Testis (tissue), 3 donors: ENCODE data around the gene ZC3H18. TPM values are rescaled to one million over a fixed set of nuclear protein-coding genes. Genes with fewer than 3 reads are reported as not detected.

Experiments
- DNase-seq: peaks from one replicate; pipeline ENCODE4 v3.0.0-alpha.2; 2019
- H3K27ac ChIP-seq, 2 donors: fragments of 200-600 bp; sonication (generic); one replicate each; pipeline ENCODE4 v1.5.1; 2019
- H3K27me3 ChIP-seq: fragments of 200-600 bp; sonication (generic); one replicate; pipeline ENCODE4 v1.5.1; 2019
- H3K36me3 ChIP-seq: fragments of 200-600 bp; sonication (generic); one replicate; pipeline ENCODE4 v1.5.1; 2017; ENCODE audit warnings: low read depth; ENCODE audit errors: missing control alignments
- H3K4me1 ChIP-seq: fragments of 200-600 bp; sonication (generic); one replicate; pipeline ENCODE4 v1.5.1; 2019
- H3K4me3 ChIP-seq, 2 donors: fragments of 200-600 bp; sonication (generic); one replicate each; pipeline ENCODE4 v1.5.1; 2017 to 2019
- H3K9me3 ChIP-seq: fragments of 200-600 bp; sonication (generic); one replicate; pipeline ENCODE4 v1.5.1; 2017
- POLR2A ChIP-seq: fragments of 450-650 bp; IDR thresholded peaks from one replicate; pipeline ENCODE4 v1.6.1; 2017; ENCODE audit warnings: antibody characterized with exemption, mild to moderate bottlenecking, moderate library complexity
- WGBS, 2 donors: methylation state at CpG; one replicate each; pipeline ENCODE4 v1.1.5; 2018; 5-methylcytosine and 5-hydroxymethylcytosine counted together
- intact Hi-C: fragments of 100-400 bp; cut with DNase I; formaldehyde crosslinking; loops from one replicate; pipeline ENCODE4 v1.15.1; 2023; ENCODE audit warnings: low total_unique reads
- polyA plus RNA-seq: library from polyadenylated mRNA; stranded (reverse); fragments of 350-450 nt; fragmentation: Illumina TruSeq; extraction: RNeasy Lipid Tissue Mini Kit (QIAGEN cat#74804); gene quantifications from one replicate; pipeline ENCODE4 v1.2.3, GENCODE V29; 2014; ENCODE audit warnings: low read depth, low replicate concordance; ENCODE audit not compliant: insufficient read depth
- total RNA-seq, 2 donors: library from RNA; depleted of rRNA; stranded (reverse); fragments of >200 nt; gene quantifications; one replicate each; pipeline ENCODE4 v1.2.3, GENCODE V29; 2016
- TF ChIP-seq, protein P1 (sequence below), 3 experiments: fragments of 450-650 bp in 2 of 3; fragments of 200-600 bp in 1 of 3; sonication (generic) in 1 of 3; IDR thresholded peaks; one replicate each; pipeline ENCODE4 v1.5.1; 2016 to 2019; ENCODE audit warnings: antibody characterized with exemption in 3 of 3, mild to moderate bottlenecking in 2 of 3, moderate library complexity in 1 of 3

The ZC3H18 gene
- total and polyA plus RNA-seq, 3 donors from 2014 or later, result 53.8 to 63.7 (median 59.6) TPM

DNA sequence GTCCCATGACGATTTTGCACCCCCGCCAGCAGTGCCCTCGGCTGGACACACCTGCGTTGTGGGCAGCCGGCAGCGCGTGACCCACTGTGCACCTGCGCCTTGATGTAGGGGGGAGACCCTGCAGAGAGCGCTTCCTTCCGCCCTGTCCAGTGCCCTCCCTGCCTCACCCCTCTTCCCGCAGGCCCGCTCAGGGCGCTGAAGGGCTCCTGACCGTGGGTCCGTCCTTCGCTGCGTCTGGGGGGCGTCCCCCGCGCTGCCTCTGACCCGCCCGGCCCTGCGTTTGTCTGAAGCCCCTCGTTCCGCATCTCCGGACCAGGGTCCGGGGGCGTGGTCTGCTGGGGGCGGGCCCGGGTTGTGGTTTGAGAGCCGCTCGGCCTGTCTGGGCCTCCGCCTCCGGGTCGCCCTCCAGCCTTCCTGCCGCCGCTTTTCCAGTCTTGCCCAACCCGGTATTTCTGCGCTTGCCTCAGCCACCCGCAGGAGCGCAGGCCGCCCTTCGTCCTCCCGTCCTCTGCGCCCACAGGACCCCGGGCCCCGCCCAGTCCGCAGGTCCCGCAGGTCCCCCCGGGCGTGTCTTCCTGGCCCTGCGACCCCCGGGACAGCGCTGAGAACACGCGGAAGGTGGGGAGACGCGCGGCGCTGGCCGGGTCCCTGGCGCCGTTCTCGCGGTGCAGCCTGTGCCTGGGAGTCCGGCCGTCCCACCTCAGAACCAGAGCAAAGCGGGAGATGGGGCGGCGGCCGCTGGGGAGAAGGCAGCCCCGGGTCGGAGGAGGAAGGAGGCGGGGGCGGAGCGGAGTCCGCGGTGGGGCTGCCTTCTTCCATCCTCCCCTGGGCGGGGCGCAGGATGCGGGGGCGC lies 64.2 kb downstream of the ZC3H18 start:
- intact Hi-C loops, result no loop called here
- peak; percentile 25 for DNase-seq
- Histone ChIP-seq H3K9me3 (no peaks in the 10 kb centered on the region), H3K4me3 (peak overlapping the region; percentile 24 to 59), H3K27ac (no peak overlapping the region), H3K36me3 (no peaks in the 10 kb centered on the region), H3K4me1 (no peaks in the 10 kb centered on the region), H3K27me3 (no peaks in the 10 kb centered on the region)
- WGBS, 2 donors, result 40 to 50% methylated on average over 14 to 66 of the region's 82 CpGs
- no peak for TF ChIP-seq POLR2A
- TF ChIP-seq, protein P1, sequence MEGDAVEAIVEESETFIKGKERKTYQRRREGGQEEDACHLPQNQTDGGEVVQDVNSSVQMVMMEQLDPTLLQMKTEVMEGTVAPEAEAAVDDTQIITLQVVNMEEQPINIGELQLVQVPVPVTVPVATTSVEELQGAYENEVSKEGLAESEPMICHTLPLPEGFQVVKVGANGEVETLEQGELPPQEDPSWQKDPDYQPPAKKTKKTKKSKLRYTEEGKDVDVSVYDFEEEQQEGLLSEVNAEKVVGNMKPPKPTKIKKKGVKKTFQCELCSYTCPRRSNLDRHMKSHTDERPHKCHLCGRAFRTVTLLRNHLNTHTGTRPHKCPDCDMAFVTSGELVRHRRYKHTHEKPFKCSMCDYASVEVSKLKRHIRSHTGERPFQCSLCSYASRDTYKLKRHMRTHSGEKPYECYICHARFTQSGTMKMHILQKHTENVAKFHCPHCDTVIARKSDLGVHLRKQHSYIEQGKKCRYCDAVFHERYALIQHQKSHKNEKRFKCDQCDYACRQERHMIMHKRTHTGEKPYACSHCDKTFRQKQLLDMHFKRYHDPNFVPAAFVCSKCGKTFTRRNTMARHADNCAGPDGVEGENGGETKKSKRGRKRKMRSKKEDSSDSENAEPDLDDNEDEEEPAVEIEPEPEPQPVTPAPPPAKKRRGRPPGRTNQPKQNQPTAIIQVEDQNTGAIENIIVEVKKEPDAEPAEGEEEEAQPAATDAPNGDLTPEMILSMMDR (IDR thresholded peaks at IDR 0.05), result no peak

- intact Hi-C loops, result no loop called here
- TF ChIP-seq POLR2A, result no peak
- TF ChIP-seq, protein P1 (IDR thresholded peaks at IDR 0.05), result no peak
- Histone ChIP-seq H3K36me3 (no peaks in the 10 kb centered on the region), H3K27me3 (no peaks in the 10 kb centered on the region), H3K27ac (no peak overlapping the region), H3K9me3 (no peaks in the 10 kb centered on the region), H3K4me3 (peak overlapping the region; percentile 24 to 59), H3K4me1 (no peaks in the 10 kb centered on the region)
- DNase-seq, result no peak
- WGBS, 2 donors, result 50 to 65% methylated on average over 17 to 27 of the region's 28 CpGs
Observed at GRCh38 chr16:88634994-88635670, 64.9 kb downstream of the ZC3H18 start.

GRCh38 chr16:88635671-88636319 lies 65.6 kb downstream of the ZC3H18 start:
- H3K9me3 ChIP-seq, result no peaks in the 10 kb centered on the region
- no peak overlapping the region for H3K4me3 ChIP-seq
- intact Hi-C loops, result no loop called here
- DNase-seq, result no peak
- no peak for TF ChIP-seq POLR2A
- TF ChIP-seq, protein P1 (IDR thresholded peaks at IDR 0.05), result no peak
- no peaks in the 10 kb centered on the region for H3K4me1 ChIP-seq
- WGBS, 2 donors, result 80 to 93% methylated on average over 1 to 17 of the region's 17 CpGs
- H3K27me3 ChIP-seq, result no peaks in the 10 kb centered on the region
- no peak overlapping the region for H3K27ac ChIP-seq
- no peaks in the 10 kb centered on the region for H3K36me3 ChIP-seq

GRCh38 chr16:88636488-88637265 lies 66.5 kb downstream of the ZC3H18 start:
- Histone ChIP-seq H3K4me3 (no peak overlapping the region), H3K27ac (no peak overlapping the region), H3K9me3 (no peaks in the 10 kb centered on the region), H3K27me3 (no peaks in the 10 kb centered on the region), H3K4me1 (no peaks in the 10 kb centered on the region), H3K36me3 (no peaks in the 10 kb centered on the region)
- intact Hi-C loops, result no loop called here
- no peak for DNase-seq
- TF ChIP-seq POLR2A, result no peak
- TF ChIP-seq, protein P1 (IDR thresholded peaks at IDR 0.05), result no peak
- 79 to 83% methylated on average over 15 to 22 of the region's 23 CpGs for WGBS, 2 donors
